ENCODE measurements around the gene CALHM2. TPM values are rescaled to one million over a fixed set of nuclear protein-coding genes. Genes with fewer than 3 reads are reported as not detected.

Gene CALHM2
- total RNA-seq, 1 donor from 2014 or later: 45.0 TPM

- Histone ChIP-seq H3K36me3 (peaks cover 89% of the 10 kb centered on the region), H3K27ac (no peak overlapping the region), H3K4me3 (no peak overlapping the region), H3K27me3 (ENCODE audit: low read depth) (no peaks in the 10 kb centered on the region), H3K4me1 (peaks cover 20% of the 10 kb centered on the region), H3K9me3 (no peaks in the 10 kb centered on the region)
- ATAC-seq (peak; percentile 42 to 77), DNase-seq (no peak)
- intact Hi-C loops (cut with DNase I): no loop called here
- TF ChIP-seq, protein P1, sequence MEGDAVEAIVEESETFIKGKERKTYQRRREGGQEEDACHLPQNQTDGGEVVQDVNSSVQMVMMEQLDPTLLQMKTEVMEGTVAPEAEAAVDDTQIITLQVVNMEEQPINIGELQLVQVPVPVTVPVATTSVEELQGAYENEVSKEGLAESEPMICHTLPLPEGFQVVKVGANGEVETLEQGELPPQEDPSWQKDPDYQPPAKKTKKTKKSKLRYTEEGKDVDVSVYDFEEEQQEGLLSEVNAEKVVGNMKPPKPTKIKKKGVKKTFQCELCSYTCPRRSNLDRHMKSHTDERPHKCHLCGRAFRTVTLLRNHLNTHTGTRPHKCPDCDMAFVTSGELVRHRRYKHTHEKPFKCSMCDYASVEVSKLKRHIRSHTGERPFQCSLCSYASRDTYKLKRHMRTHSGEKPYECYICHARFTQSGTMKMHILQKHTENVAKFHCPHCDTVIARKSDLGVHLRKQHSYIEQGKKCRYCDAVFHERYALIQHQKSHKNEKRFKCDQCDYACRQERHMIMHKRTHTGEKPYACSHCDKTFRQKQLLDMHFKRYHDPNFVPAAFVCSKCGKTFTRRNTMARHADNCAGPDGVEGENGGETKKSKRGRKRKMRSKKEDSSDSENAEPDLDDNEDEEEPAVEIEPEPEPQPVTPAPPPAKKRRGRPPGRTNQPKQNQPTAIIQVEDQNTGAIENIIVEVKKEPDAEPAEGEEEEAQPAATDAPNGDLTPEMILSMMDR (IDR thresholded peaks at IDR 0.05): no peak
Measured at GRCh38 chr10:103431902-103432301, 20.3 kb downstream of the CALHM2 start.

- intact Hi-C loops (cut with DNase I): no loop called here
- peaks cover 20% of the 10 kb centered on the region for H3K4me1 ChIP-seq
- TF ChIP-seq, protein P1 (IDR thresholded peaks at IDR 0.05): no peak
- no peak for ATAC-seq
- peaks cover 89% of the 10 kb centered on the region for H3K36me3 ChIP-seq
- H3K4me3 ChIP-seq: no peak overlapping the region
- H3K27ac ChIP-seq: no peak overlapping the region
- DNase-seq: no peak
- H3K27me3 ChIP-seq (ENCODE audit: low read depth): no peaks in the 10 kb centered on the region
- H3K9me3 ChIP-seq: no peaks in the 10 kb centered on the region
Measured at GRCh38 chr10:103429647-103430046, 22.5 kb downstream of the CALHM2 start.

DNA sequence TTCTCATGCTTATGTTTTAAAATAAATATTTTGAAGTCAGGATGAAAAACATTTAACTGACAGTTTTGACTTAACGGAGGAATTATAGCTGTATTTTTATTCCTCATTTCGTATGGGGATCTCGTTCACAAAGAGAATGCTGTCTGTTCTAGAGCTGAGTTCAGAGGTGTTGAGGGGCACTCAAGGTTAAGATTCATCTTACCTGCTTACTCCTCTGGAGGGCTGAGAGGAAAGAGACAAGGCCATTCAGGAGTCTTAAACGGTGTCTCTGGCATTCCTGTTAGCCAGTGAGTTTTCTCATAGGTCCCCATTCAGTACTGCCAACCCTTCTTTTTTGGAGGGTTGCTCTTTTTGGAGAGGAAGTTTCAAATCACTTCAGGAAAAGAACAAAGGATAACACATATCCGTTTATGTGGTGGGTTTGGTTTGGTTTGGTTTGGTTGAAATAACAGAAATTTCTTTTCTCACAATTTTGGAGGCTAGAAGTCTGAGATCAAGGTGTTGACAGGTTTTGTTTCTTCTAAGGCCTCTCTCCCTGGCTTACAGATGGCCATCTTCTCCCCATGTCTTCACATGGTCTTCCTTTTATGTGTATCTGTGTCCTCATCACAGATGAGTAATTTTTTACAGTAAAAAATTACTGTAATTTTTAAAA lies 23.1 kb downstream of the CALHM2 start:
- intact Hi-C loops (cut with DNase I): no loop called here
- TF ChIP-seq, protein P1 (IDR thresholded peaks at IDR 0.05): no peak

GRCh38 chr10:103427866-103428265 lies 24.3 kb downstream of the CALHM2 start:
- Histone ChIP-seq H3K27ac (no peak overlapping the region), H3K27me3 (ENCODE audit: low read depth) (no peaks in the 10 kb centered on the region), H3K9me3 (no peaks in the 10 kb centered on the region), H3K4me3 (no peak overlapping the region), H3K36me3 (peaks cover 90% of the 10 kb centered on the region), H3K4me1 (peaks cover 5% of the 10 kb centered on the region)
- DNase-seq: no peak
- TF ChIP-seq, protein P1 (IDR thresholded peaks at IDR 0.05): no peak
- no peak for ATAC-seq
- intact Hi-C loops (cut with DNase I): no loop called here

More for the DNA sequence above, 23.1 kb downstream of the CALHM2 start:
- no peak overlapping the region for H3K27ac ChIP-seq
- ATAC-seq (no peak), DNase-seq (no peak)
- no peaks in the 10 kb centered on the region for H3K27me3 ChIP-seq (ENCODE audit: low read depth)
- H3K36me3 ChIP-seq: peaks cover 89% of the 10 kb centered on the region
- H3K4me1 ChIP-seq: peaks cover 15% of the 10 kb centered on the region
- H3K4me3 ChIP-seq: no peak overlapping the region
- no peaks in the 10 kb centered on the region for H3K9me3 ChIP-seq

DNA sequence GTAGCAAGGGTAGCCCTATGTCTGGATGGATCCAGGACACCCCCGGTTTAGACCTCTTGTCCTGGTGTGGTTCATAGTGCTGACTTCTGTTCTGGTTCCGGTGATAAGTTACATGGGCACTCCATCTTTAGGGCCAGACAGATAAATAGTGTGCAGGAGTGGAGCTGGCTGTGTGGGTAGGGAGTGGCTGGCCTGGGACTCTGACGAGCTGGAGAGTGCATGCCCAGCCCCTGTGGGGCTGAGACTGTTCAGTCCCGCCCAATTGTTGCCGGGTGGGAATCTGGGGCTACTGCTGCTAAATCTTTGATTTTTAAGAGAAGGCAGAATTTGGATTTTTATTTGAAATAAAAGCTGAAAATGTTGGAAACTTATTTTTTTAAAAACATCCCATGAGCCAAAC lies 28.4 kb downstream of the CALHM2 start:
- Histone ChIP-seq H3K27me3 (ENCODE audit: low read depth) (no peaks in the 10 kb centered on the region), H3K36me3 (peaks cover 99% of the 10 kb centered on the region), H3K4me3 (no peak overlapping the region), H3K4me1 (no peaks in the 10 kb centered on the region), H3K9me3 (no peaks in the 10 kb centered on the region), H3K27ac (no peak overlapping the region)
- ATAC-seq (no peak), DNase-seq (no peak)
- TF ChIP-seq, protein P1 (IDR thresholded peaks at IDR 0.05): no peak
- intact Hi-C loops (cut with DNase I): no loop called here

Measured in lower lobe of right lung (tissue), 2 donors.